Measurements from ENCODE around the gene OSBPL10. TPM values are rescaled to one million over a fixed set of nuclear protein-coding genes. Genes with fewer than 3 reads are reported as not detected.

OSBPL10 gene
- total RNA-seq, 1 donor from 2014 or later, result 8.4 TPM

DNA sequence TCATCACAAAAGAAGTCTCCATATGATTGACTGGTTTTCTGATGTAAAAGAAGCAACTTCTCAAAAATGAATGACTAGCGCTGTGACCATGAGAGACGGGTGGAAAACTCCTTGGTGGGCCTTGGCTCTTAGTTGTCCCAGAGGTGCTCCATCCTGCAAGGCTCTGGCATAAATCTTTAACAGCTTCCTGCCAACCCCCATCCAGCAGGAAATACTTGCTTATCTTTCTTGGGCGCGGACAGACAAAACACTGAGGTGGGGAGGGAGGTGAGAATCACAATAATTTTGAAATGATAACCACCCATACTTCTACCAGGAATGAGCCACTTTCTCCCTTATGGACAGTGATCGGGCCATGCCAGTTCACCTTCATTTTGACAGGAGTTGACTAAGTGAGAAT is 319.8 kb downstream of the OSBPL10 start:
- Histone ChIP-seq H4K20me1 (ENCODE audit: low read depth) (no peaks in the 10 kb centered on the region), H3K9ac (no peak overlapping the region), H3K9me3 (ENCODE audit: low read depth) (no peaks in the 10 kb centered on the region), H3K27me3 (no peaks in the 10 kb centered on the region), H3K79me2 (ENCODE audit: low read depth) (no peaks in the 10 kb centered on the region), H2AFZ (replicated peaks) (no peak overlapping the region), H3K4me3 (no peak overlapping the region), H3F3A (ENCODE audit: low read depth) (no peaks in the 10 kb centered on the region), H3K4me1 (no peaks in the 10 kb centered on the region), H3K27ac (no peak overlapping the region), H3K36me3 (no peaks in the 10 kb centered on the region), H3K4me2 (no peak overlapping the region)
- peaks cover 11% of the 10 kb centered on the region for H3K9me3 Mint-ChIP-seq
- peaks cover 2% of the 10 kb centered on the region for H3K4me1 Mint-ChIP-seq
- DNase-seq (ENCODE audit: low spot score), result no peak
- no peaks in the 10 kb centered on the region for H3K36me3 Mint-ChIP-seq
- TF ChIP-seq EZH2phosphoT487 (IDR thresholded peaks at IDR 0.05) (no peak), EZH2 (IDR thresholded peaks at IDR 0.05) (no peak)
- TF ChIP-seq, protein P1, sequence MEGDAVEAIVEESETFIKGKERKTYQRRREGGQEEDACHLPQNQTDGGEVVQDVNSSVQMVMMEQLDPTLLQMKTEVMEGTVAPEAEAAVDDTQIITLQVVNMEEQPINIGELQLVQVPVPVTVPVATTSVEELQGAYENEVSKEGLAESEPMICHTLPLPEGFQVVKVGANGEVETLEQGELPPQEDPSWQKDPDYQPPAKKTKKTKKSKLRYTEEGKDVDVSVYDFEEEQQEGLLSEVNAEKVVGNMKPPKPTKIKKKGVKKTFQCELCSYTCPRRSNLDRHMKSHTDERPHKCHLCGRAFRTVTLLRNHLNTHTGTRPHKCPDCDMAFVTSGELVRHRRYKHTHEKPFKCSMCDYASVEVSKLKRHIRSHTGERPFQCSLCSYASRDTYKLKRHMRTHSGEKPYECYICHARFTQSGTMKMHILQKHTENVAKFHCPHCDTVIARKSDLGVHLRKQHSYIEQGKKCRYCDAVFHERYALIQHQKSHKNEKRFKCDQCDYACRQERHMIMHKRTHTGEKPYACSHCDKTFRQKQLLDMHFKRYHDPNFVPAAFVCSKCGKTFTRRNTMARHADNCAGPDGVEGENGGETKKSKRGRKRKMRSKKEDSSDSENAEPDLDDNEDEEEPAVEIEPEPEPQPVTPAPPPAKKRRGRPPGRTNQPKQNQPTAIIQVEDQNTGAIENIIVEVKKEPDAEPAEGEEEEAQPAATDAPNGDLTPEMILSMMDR (IDR thresholded peaks at IDR 0.05), result no peak
- H3K27ac Mint-ChIP-seq, result no peak overlapping the region
- no peaks in the 10 kb centered on the region for H3K27me3 Mint-ChIP-seq (ENCODE audit: insufficient read depth, low read depth)
- H3K4me3 Mint-ChIP-seq, result no peak overlapping the region

DNA sequence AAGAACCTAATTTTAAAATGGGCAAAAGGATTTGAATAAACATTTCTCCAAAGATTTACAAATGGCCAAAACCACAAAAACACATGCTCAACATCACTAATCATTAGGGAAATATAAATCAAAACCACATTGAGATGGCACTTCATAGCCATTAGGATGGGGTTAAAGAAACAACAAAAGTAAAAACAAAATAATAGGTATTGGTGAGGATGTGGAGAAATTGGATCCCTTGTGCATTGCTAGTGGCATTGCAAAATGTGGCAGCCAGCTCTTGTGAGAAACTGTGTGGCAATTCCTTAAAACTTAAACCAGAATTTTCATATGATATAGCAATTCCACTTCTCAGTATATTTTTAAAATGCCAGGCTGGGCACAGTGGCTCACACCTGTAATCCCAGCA is 321.8 kb downstream of the OSBPL10 start:
- H2AFZ ChIP-seq (replicated peaks), result no peak overlapping the region
- H3K4me1 ChIP-seq, result no peaks in the 10 kb centered on the region
- Mint-ChIP-seq H3K27ac (no peak overlapping the region), H3K27me3 (ENCODE audit: insufficient read depth, low read depth) (no peaks in the 10 kb centered on the region), H3K9me3 (peaks cover 27% of the 10 kb centered on the region), H3K4me3 (no peak overlapping the region), H3K36me3 (no peaks in the 10 kb centered on the region), H3K4me1 (no peaks in the 10 kb centered on the region)
- H3K27ac ChIP-seq, result no peak overlapping the region
- H3K79me2 ChIP-seq (ENCODE audit: low read depth), result no peaks in the 10 kb centered on the region
- H3F3A ChIP-seq (ENCODE audit: low read depth), result no peaks in the 10 kb centered on the region
- H3K27me3 ChIP-seq, result no peaks in the 10 kb centered on the region
- no peaks in the 10 kb centered on the region for H3K36me3 ChIP-seq
- no peaks in the 10 kb centered on the region for H4K20me1 ChIP-seq (ENCODE audit: low read depth)
- no peak overlapping the region for H3K4me3 ChIP-seq
- TF ChIP-seq EZH2 (IDR thresholded peaks at IDR 0.05) (no peak), EZH2phosphoT487 (IDR thresholded peaks at IDR 0.05) (no peak)
- TF ChIP-seq, protein P1 (IDR thresholded peaks at IDR 0.05), result no peak
- peaks cover 2% of the 10 kb centered on the region for H3K9me3 ChIP-seq (ENCODE audit: low read depth)
- no peak overlapping the region for H3K9ac ChIP-seq
- no peak overlapping the region for H3K4me2 ChIP-seq
- no peak for DNase-seq (ENCODE audit: low spot score)

DNA sequence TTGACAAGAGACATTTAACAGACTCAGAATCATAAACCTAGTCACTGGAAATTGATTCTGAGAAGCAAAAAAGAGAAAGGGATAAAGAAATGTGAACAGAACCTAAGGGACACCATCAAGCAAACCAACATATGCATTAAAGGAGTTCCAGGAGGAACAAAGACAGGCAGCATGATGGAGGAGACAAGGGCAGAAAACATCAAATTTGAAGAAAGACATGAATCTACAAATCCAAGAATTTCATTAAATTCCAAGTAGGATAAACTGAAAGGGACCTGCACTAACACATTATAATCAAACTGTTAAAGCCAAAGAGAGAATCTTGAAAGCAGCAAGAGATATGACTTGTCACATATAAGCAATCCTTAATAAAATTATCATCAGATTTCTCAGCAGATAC is 326.1 kb downstream of the OSBPL10 start:
- peaks cover 20% of the 10 kb centered on the region for H3K9me3 ChIP-seq (ENCODE audit: low read depth)

More for the DNA sequence above, 326.1 kb downstream of the OSBPL10 start:
- no peak for DNase-seq (ENCODE audit: low spot score)
- no peak overlapping the region for H2AFZ ChIP-seq (replicated peaks)
- H3K9me3 Mint-ChIP-seq, result peaks cover 61% of the 10 kb centered on the region
- no peak overlapping the region for H3K4me3 ChIP-seq
- H3K36me3 Mint-ChIP-seq, result peaks cover 5% of the 10 kb centered on the region
- H3K4me3 Mint-ChIP-seq, result no peak overlapping the region
- no peaks in the 10 kb centered on the region for H3F3A ChIP-seq (ENCODE audit: low read depth)
- H3K79me2 ChIP-seq (ENCODE audit: low read depth), result no peaks in the 10 kb centered on the region
- no peaks in the 10 kb centered on the region for H4K20me1 ChIP-seq (ENCODE audit: low read depth)
- TF ChIP-seq EZH2 (IDR thresholded peaks at IDR 0.05), result no peak
- no peak for TF ChIP-seq EZH2phosphoT487 (IDR thresholded peaks at IDR 0.05)
- TF ChIP-seq, protein P1 (IDR thresholded peaks at IDR 0.05), result no peak
- no peaks in the 10 kb centered on the region for H3K4me1 ChIP-seq
- no peak overlapping the region for H3K9ac ChIP-seq
- no peaks in the 10 kb centered on the region for H3K27me3 ChIP-seq
- H3K4me2 ChIP-seq, result no peak overlapping the region
- no peaks in the 10 kb centered on the region for H3K36me3 ChIP-seq
- no peak overlapping the region for H3K27ac Mint-ChIP-seq
- H3K27ac ChIP-seq, result no peak overlapping the region
- no peaks in the 10 kb centered on the region for H3K4me1 Mint-ChIP-seq
- no peaks in the 10 kb centered on the region for H3K27me3 Mint-ChIP-seq (ENCODE audit: insufficient read depth, low read depth)

All from neural progenitor cell (in vitro differentiated cells).